ENCODE data around the gene LPAR2. TPM values are rescaled to one million over a fixed set of nuclear protein-coding genes. Genes with fewer than 3 reads are reported as not detected.

LPAR2 gene
- total RNA-seq, 2 experiments from 2014 or later, result 23.7 to 28.4 TPM

DNA sequence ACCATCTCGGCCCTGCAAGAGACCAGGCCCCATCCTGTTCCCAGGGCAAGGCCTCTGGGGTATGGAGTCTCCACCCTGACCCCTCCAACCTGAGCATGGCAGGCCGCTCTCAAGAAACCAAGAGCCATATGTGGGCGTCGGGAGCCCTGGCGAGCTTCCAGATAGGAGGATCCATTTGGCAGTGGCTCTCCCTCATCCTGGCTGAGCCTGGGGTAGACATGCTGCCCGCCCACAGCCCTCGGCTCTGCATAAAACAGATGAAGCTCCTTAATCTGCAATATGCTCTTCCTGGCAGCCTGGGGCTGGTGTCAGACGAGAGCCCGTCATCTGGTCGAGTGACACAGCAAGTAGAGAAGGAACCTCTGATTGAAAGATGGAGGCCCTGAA lies 29.4 kb upstream of the LPAR2 start:
- Mint-ChIP-seq H3K36me3 (peaks cover 41% of the 10 kb centered on the region), H3K4me1 (peaks cover 16% of the 10 kb centered on the region), H3K27me3 (no peaks in the 10 kb centered on the region), H3K27ac (peak overlapping the region; percentile 29), H3K4me3 (no peak overlapping the region), H3K9me3 (no peaks in the 10 kb centered on the region)
- no peak for DNase-seq

DNA sequence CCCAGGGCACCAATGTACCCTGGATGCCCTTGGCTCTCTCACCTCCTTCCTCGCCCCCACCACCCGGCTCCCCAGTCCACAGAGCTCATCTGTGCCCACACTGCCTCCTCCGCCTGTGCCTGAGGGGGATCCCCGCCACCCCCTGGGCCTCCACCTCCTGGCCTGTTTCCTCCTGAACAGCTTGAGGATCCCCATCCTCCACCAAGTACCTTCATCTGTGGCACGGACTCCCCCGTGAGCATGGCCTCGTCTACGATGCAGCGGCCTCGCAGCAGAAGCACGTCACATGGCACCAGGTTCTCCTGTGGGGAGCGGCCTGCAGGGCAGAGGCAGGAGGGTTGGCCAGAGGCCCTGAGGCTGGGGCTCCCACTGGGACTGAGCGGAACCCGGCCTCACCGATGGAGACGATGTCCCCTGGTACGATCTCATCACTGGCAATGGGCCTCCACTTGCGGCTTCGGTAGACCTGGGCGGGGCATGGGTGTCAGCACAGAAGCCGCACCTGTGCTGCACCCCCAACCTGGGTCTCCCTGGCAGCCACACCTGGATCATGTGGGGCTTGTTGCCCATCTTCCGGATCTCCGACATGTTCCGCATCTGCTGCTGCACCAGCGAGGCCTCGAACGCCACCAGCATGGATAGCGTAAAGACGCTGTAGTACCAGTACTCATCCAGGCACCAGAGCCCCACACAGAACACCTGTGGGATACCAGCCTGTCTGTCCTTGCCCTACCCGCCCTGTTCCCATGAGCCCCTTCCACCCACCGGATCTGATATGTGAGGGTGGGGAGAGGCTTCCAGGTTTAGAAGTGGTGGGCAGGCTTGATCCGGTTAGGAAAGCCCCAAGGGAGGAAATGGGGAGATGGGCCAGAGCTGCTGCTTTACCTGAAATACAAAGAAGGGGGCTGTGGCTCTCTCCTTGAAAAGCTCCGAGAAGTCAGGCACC lies 28.7 kb upstream of the LPAR2 start:
- Mint-ChIP-seq H3K4me1 (peaks cover 10% of the 10 kb centered on the region), H3K27me3 (no peaks in the 10 kb centered on the region), H3K36me3 (peaks cover 34% of the 10 kb centered on the region), H3K4me3 (no peak overlapping the region), H3K9me3 (no peaks in the 10 kb centered on the region), H3K27ac (no peak overlapping the region)
- DNase-seq, result no peak

DNA sequence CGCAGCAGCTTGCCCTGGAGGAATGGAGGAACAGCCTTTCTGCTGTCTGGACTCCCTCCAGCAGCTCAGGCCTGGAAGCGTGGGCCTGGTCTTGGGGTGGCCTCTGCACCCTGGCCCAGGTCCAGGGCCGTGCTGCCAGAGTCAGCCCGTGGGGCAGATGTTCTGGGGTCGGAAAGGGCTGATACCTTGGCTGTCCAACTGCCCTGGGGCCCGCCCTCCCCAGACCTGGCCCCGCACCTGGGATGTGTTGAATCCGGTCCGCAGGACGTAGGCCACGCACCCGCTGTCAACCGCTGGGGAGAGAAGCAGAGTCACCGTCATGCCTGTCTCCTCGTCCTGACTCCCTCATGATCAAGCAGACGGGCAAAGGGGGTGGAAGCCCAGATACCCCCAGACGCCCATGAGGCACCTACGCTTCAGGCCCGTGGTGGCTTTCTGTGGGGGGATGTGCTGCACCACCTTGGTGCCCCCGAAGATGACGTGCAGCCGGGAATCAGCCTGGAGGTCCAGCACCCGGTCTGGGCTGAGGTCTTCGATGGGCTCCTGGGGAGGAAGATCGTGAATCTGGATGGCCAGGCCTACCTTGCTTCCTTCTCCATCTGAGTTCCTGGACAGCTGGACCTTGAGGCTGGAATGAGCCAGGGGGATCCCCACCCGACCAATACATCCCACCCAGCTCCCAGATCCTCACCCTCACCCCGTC lies 27.8 kb upstream of the LPAR2 start:
- Mint-ChIP-seq H3K27ac (no peak overlapping the region), H3K36me3 (peaks cover 25% of the 10 kb centered on the region), H3K4me1 (peaks cover under 1% of the 10 kb centered on the region), H3K9me3 (no peaks in the 10 kb centered on the region), H3K27me3 (no peaks in the 10 kb centered on the region), H3K4me3 (no peak overlapping the region)
- DNase-seq, result no peak

DNA sequence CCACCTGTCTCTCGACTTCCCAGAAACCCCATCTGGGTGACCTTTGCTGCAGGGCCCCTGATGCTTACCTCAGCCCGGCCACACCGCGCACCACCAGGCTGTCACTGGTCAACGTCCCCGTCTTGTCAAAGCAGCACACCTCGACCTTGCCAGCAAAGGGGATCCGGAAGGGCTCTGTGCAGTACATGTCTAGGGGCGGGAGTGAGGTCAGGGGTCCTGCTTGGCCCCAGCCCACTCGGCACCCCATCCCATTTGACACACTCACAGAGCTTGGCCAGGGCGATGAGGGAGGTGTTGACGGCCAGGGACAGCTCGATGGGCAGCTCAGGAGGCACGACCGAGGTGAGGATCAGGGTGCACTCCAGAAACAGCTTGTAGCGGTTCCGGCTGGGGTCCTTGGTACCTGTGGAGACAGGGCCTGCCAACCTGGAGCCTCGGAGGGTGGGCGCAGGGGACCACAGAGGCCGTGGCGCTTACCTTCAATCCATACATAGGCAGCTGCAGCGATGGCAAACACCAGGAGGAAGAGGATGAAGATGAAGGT lies 27.1 kb upstream of the LPAR2 start:
- Mint-ChIP-seq H3K36me3 (peaks cover 26% of the 10 kb centered on the region), H3K27me3 (no peaks in the 10 kb centered on the region), H3K9me3 (no peaks in the 10 kb centered on the region), H3K4me3 (no peak overlapping the region), H3K4me1 (peaks cover 2% of the 10 kb centered on the region), H3K27ac (no peak overlapping the region)
- DNase-seq, result no peak

DNA sequence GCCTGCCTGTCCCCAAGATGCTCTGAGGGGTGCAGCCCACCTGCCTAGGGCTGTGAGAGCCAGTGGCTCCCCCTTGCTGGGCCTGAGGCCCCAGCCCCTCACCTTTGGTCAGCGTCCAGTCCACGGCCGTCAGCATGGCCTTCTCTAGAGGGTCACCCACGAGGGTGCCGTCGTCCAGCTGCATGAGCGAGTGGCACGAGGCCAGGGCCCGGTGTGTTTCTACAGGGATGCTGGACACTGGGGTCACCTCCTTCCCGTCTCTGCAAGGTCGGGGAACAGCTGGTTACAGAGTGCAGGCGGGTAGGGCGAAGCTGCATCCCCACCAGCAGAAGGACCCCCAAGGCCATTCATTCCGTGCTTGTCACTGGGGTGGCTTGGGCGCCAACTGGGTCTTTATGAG lies 26.4 kb upstream of the LPAR2 start:
- no peak for DNase-seq
- no peaks in the 10 kb centered on the region for H3K27me3 Mint-ChIP-seq
- no peak overlapping the region for H3K27ac Mint-ChIP-seq
- H3K4me1 Mint-ChIP-seq, result peaks cover 2% of the 10 kb centered on the region
- no peak overlapping the region for H3K4me3 Mint-ChIP-seq
- H3K36me3 Mint-ChIP-seq, result peaks cover 24% of the 10 kb centered on the region
- no peaks in the 10 kb centered on the region for H3K9me3 Mint-ChIP-seq

DNA sequence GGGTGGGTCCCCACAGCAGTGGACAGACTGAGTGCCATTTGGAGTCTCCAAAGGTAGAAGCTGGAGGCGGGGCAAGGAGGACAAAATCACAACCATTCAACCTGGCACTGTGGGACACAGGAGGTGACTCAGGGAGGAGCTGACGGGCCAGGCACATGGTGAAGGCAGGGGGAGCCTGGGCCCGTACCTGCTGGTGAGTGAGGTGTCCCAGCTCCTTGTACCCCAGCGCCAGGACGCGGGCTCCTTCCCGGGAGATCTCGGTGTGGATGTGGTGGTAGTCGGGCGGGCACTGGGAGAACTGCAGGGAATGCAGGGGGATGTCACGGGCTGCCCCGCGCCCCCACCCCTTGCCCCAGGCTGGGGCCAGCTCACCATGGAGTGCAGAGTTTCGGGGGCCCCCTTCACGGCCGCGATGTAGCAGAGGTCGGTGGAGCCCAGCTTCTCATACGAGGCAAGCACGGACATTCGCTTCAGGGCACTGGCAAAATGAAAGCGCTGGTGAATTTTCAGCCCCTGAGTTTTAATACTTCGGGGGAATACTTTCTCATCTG lies 25.7 kb upstream of the LPAR2 start:
- Mint-ChIP-seq H3K9me3 (no peaks in the 10 kb centered on the region), H3K27ac (no peak overlapping the region), H3K4me1 (peaks cover 2% of the 10 kb centered on the region), H3K4me3 (no peak overlapping the region), H3K36me3 (peaks cover 26% of the 10 kb centered on the region), H3K27me3 (no peaks in the 10 kb centered on the region)
- DNase-seq, result no peak

DNA sequence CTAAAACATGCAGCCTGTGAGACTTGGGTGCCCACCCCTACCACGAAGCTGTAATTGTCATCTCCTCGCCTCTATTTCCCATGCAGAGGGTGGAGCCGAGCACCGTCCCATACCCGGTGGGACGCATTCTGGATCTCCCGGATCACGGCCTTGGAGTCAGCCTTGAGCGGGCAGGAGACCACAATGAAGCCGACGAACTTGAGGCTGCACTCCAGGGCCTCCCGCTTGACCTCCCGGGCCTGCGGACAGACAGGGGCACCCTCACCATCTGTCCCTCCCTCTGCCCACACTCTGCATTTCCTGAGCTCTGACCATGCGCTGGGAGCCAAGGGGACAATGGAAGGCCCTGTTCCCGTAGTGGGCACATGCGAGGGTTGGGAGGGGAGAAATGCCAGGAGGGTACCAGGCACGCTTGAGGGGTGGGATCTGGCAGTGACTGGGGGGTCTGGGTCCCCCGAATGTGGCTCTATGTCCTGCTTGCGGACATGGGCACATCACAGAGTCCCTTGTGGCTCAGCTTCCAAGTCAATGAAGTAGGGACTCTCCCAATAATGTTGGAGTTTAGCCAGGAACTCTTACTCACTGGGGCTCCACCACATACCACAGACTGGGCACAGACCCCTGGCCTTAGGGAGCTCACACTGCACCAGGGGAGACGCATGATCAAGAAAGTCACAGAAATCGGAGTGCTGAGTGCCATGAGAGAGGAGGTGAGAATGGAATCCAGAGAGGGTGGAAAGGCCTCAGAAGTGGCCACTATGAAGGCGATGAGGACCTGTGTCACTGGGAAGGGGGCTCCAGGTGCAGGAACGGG lies 24.7 kb upstream of the LPAR2 start:
- Mint-ChIP-seq H3K9me3 (no peaks in the 10 kb centered on the region), H3K4me3 (no peak overlapping the region), H3K27ac (no peak overlapping the region), H3K36me3 (peaks cover 22% of the 10 kb centered on the region), H3K4me1 (peaks cover 2% of the 10 kb centered on the region), H3K27me3 (no peaks in the 10 kb centered on the region)
- no peak for DNase-seq

DNA sequence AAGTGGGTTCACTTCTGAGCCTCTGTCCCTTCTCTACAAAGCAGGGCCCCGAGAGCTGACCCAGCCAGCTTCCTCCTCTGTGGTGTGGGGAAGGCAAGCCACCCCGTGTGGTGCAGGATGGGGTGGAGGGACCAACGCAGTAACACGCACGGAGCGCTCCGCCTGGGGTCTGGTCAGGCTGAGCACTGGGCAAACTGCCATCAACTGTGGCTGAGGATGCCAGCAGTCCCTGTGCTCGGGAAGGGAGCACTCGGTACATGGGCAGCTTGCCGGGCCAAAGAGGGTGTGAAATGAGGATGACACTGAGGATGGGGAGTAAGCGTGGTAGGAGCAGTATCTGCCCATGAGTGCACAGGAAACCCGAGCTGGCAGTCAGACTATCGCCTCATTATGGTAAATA lies 23.1 kb upstream of the LPAR2 start:
- Mint-ChIP-seq H3K4me1 (peaks cover 2% of the 10 kb centered on the region), H3K27me3 (no peaks in the 10 kb centered on the region), H3K9me3 (no peaks in the 10 kb centered on the region), H3K27ac (no peak overlapping the region), H3K4me3 (no peak overlapping the region), H3K36me3 (peaks cover 19% of the 10 kb centered on the region)
- DNase-seq, result no peak

DNA sequence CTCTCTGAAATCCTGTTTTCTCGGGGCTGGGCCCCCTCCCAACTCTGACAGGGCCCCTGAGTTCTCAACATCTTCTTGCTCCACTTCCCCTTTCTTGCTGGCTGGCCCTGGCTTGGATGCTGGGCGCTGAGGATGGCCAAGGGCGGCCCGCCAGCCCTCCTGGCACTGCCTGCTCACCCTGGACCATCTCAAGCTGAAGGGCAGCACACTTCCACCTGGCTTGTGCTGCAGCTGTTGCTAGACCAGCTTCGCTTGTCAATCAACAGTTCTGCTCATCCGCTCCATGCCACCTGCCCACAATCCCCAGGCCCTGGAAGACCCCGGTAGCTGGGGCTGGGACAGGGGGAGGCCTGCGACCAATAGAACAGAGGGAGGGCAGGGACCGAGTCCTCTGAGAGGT lies 22.3 kb upstream of the LPAR2 start:
- Mint-ChIP-seq H3K27ac (no peak overlapping the region), H3K4me1 (peaks cover 2% of the 10 kb centered on the region)

DNA sequence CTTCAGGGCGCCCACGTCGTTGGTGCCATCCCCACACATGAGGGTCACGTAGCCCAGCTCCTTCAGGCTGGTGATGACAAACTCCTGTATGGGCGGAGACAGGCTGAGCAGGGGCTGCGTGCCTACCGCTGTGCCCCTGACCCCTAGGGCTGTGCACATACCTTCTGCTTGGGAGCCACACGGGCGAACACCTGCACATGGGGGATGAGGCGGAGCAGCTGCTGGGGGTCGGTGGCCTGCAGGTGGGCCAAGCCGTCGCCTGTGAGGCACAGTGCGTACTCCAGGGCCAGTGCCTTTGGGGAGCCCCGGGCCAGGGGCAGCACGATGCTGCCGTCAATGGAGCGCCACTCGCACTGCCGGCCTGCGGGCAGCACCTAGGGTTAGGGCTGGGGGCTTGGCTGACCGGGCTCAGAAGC lies 21.6 kb upstream of the LPAR2 start:
- peak overlapping the region; percentile 47 for H3K27ac Mint-ChIP-seq
- H3K36me3 Mint-ChIP-seq, result peaks cover 16% of the 10 kb centered on the region
- peaks cover 3% of the 10 kb centered on the region for H3K4me1 Mint-ChIP-seq

More for the DNA sequence above, 22.3 kb upstream of the LPAR2 start:
- H3K36me3 Mint-ChIP-seq, result peaks cover 19% of the 10 kb centered on the region
- no peaks in the 10 kb centered on the region for H3K9me3 Mint-ChIP-seq
- H3K4me3 Mint-ChIP-seq, result peak overlapping the region; percentile 1
- H3K27me3 Mint-ChIP-seq, result no peaks in the 10 kb centered on the region
- no peak for DNase-seq

DNA sequence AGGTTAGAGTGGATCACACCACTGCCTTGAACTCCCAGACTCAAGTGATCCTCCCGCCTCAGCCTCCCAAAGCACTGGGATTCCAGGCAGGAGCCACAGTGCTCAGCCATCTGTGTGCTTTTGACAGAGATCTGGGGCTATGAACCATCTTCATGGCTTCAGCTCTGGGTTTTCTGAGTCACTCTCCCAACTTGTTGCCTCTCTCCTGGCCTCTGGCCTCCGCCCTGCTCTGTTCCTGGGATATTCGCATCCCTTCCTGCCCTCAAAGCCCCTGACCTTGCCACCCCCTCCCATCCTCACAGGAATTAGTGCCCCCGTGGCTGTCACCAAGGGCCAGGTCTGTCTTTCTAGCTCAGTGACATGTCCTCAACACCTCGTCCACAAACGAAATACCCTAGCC lies 21.1 kb upstream of the LPAR2 start:
- Mint-ChIP-seq H3K27ac (peak overlapping the region; percentile 47), H3K4me1 (peaks cover 3% of the 10 kb centered on the region), H3K9me3 (no peaks in the 10 kb centered on the region), H3K4me3 (no peak overlapping the region), H3K36me3 (peaks cover 16% of the 10 kb centered on the region), H3K27me3 (no peaks in the 10 kb centered on the region)
- no peak for DNase-seq

More for the DNA sequence above, 21.6 kb upstream of the LPAR2 start:
- H3K4me3 Mint-ChIP-seq, result no peak overlapping the region
- H3K27me3 Mint-ChIP-seq, result no peaks in the 10 kb centered on the region
- H3K9me3 Mint-ChIP-seq, result no peaks in the 10 kb centered on the region
- DNase-seq, result no peak

DNA sequence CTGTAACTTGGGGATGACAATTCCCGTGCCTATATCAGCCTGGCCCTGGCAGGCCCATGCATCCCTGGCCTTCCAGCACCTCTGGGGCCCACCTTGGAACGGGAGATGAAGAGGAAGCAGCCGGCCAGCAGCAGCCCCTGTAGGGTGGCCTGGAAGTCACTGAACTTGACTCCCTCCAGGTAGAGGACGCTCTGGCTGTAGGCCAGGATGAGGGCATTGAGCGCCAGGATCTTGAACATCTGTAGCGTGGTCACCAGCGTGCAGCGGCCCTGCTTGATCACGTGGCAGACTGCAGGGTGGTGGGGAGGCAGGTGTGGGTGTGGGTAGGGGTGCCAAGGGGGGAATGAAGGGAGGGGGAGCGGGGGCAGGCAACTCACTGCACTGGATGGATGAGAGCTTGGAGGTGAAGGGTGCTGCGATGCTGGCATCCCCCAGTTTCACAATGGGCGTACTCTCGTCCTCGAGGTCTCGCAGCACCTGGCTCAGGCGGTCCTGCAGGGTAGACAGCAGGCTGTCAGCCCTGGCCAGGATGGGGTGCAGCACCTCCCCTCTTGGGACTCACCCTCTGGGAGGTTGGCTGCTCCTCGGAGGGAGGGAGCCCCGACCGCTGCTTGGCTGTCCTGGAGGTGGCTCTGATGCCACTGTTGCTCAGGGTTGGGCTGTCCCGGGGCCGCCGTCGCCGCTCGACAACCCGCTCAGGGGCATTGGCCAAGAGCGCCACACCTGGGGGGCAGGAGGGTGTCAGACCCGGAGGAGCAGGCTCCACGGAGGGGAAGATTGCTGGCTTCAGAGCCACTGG lies 19.2 kb upstream of the LPAR2 start:
- H3K36me3 Mint-ChIP-seq, result peaks cover 15% of the 10 kb centered on the region
- peaks cover 14% of the 10 kb centered on the region for H3K4me1 Mint-ChIP-seq
- no peak overlapping the region for H3K27ac Mint-ChIP-seq
- no peak for DNase-seq
- no peaks in the 10 kb centered on the region for H3K9me3 Mint-ChIP-seq
- no peak overlapping the region for H3K4me3 Mint-ChIP-seq
- H3K27me3 Mint-ChIP-seq, result no peaks in the 10 kb centered on the region

DNA sequence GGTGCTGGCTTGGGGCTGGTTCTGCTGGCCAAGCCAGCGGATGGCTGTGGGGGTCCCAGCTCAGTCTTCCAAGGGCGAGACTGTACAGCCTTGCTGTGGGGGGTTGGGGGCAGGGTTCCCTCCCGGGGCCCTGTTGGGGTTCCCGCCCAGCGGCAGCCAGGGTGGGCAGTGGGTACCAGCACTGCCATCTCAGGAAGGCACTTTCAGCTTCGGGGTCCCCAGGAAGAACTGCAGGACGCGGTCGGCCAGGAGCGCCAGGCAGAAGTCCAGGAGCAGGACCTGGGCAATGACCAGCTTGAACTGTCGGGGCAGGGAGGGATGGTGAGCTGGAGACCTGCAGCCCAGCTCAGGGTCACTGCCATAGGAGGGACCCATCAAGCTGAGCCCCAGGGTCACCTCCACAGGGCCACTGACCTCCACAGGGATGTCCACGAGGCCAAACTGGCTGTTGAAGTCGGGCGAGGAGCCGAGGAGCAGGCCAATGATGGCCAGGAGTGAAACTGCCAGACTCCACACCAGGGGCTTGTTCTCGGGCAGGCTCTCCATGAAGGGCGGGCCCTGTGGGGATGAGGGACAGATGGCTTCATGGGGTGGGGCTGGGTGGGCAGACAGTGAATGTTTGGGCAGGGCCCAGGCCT lies 17.3 kb upstream of the LPAR2 start:
- H3K27me3 Mint-ChIP-seq, result no peaks in the 10 kb centered on the region
- no peak overlapping the region for H3K27ac Mint-ChIP-seq
- H3K36me3 Mint-ChIP-seq, result peaks cover 16% of the 10 kb centered on the region
- no peak for DNase-seq
- no peak overlapping the region for H3K4me3 Mint-ChIP-seq
- no peaks in the 10 kb centered on the region for H3K9me3 Mint-ChIP-seq
- peaks cover 17% of the 10 kb centered on the region for H3K4me1 Mint-ChIP-seq

DNA sequence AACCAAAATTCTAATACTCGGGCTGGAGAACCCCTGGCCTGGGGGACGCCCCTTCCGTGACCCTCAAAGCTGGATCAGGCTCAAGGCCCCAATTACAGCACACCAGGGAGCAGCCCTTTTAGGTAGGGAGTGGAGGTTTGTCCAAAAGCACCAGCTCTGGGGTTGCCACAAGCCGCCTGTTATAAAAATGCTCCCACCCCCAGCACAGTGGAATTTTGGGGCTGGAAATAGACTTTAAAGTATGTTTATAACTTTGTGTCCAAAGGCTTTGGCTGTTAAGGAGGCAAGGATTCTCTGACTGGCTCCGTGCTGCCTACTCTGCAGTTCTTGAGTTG lies 16.0 kb upstream of the LPAR2 start:
- peak overlapping the region; percentile 98 for H3K27ac Mint-ChIP-seq
- H3K4me1 Mint-ChIP-seq, result peaks cover 20% of the 10 kb centered on the region
- no peaks in the 10 kb centered on the region for H3K27me3 Mint-ChIP-seq
- DNase-seq, result no peak
- H3K9me3 Mint-ChIP-seq, result no peaks in the 10 kb centered on the region
- H3K4me3 Mint-ChIP-seq, result peak overlapping the region; percentile 99
- peaks cover 14% of the 10 kb centered on the region for H3K36me3 Mint-ChIP-seq
